NCI-H146 (cell line): ENCODE measurements around the gene POLG2.

Experiments
- DNase-seq: peaks from one replicate; lab custom pipeline; 2025; lab: John Stamatoyannopoulos, UW

Gene POLG2

GRCh38 chr17:64496786-64497564, at the start of gene POLG2:
TSS of gene POLG2 (minus strand) at chr17:64497054. CDS start at chr17:64496968, 86 bp downstream.
- DNase-seq = peak; percentile 91

- no peak for DNase-seq
These were observed 47.9 kb upstream of the POLG2 start for GRCh38 chr17:64544742-64545141.

DNA sequence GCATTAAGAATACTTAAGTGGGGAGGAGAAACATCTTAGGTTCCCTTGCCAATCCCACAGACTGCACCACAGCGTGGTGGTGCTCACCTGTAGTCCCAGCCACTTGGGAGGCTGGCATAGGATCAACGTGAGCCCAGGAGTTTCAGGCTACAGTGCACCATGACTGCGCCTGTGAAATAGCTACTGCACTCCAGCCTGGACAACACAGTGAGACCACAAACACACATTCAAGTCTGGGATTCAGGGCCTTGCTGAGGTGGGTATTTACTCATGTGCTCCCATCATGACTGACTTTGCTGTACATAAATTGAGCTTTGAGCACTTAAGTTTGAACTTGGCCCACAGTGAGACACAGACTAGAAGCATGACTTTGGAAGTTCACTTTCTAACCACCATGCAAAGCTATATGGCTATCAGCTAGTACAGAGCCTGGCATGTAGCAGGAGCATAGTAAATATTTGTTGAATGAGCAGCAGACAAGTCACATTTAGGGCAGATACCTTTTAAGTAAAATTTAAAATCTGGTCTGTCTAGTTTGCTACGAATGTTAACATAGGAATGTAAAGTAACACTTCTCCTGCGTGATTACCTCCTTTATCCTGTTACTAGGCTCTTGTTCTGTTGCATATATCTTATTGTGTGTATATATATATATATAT, 43.4 kb upstream of the POLG2 start:
- no peak for DNase-seq

- no peak for DNase-seq
These were observed 41.8 kb upstream of the POLG2 start for GRCh38 chr17:64538508-64539130.

DNA sequence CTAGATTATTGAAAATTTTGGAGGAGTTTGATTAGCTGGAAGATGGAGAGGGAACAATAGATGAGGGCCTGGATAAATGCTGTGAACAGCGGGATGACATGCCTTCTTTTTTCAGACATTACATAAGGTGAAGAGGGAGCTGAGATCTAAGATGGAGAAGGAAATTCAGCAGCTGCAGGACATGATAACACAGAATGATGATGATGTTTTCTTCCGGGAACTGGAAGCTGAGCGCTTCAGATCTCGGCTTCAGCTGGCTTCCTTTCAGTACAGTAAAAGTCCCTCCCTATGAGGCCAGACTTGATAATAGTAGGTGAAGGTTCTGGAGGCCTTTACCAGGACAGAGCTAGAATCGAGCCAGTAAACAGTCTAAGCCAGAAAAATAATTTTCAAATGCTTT, 40.6 kb upstream of the POLG2 start:
- DNase-seq = no peak

DNA sequence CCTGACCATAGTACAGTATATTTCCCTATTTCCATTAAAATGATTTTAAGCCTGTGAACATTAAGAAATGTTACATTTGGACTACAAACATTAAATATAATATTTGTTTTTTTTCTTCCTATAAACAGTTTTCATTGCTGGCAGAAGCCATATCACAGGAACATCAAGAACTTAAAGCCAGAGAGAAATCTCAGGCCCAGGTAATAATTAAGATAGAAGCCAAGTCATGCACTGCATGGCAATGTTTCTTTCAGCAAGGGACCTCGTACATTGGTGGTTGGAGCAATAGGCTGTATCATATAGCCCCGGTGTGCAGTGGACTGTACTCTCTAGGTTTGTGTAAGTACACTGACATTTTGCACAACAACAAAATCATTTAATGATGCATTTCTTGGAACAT, 40.1 kb upstream of the POLG2 start:
- DNase-seq = no peak

DNA sequence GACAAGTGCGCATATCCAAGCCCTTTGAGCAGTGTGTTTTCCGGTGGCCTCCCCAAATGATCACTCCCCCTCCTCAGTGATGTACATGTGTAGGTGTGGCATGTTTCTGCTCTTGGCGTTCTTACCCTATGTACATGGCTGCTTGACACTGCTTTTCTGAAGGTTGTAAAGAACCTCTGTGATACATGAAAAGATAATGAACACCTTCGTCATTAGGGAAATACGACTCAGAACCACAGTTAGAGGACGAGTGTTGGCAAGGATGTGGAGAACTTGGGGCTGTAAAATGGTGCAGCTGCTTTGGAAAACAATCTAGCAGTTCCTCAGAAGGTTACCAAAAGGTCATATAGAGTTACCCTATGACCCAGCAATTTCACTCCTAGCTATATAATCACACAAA, 38.5 kb upstream of the POLG2 start:
- DNase-seq = no peak

- DNase-seq = no peak
These were observed 37.3 kb upstream of the POLG2 start for GRCh38 chr17:64534187-64534586.

DNA sequence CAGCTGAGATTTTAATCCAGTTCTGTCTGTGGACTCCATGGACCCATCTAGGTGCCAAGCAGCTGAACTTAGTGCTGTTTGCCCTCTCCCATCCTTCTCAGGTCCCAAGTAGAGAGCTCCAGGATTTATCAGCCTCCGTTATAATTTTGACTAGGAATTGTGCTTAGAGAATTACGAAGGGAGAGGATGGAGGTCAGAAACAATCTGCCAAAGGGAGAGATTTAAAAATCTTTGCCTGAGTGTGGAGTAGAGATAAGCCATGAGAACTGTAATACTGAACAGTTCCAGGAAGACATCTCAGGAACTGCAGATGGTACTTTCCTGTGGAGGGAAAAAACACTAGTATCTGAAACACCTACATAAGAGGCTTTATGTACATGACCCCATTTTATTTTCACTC, 36.9 kb upstream of the POLG2 start:
- no peak for DNase-seq

GRCh38 chr17:64532409-64532808, 35.6 kb upstream of the POLG2 start:
- no peak for DNase-seq

GRCh38 chr17:64531955-64532371, 35.1 kb upstream of the POLG2 start:
- no peak for DNase-seq

GRCh38 chr17:64529221-64529620, 32.4 kb upstream of the POLG2 start:
- DNase-seq = no peak

DNA sequence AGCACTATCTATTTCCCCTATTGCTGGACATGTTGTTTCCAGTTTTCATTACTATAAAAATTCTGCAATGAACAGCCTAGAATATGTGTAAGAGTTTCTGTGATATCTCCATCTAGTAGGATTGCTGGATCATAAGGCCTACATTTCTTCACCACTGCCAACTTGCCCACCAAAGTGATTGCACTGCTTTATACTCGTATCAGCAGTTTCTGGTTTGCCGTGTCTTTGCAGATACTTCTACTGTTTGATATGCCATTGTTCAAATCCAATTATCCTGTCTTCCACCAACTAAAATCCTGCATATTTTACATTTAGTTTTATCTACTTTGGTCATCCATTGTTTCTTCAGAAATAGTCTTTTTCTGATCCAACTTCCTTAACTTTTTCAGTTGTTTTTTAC, 31.1 kb upstream of the POLG2 start:
- DNase-seq = no peak

DNA sequence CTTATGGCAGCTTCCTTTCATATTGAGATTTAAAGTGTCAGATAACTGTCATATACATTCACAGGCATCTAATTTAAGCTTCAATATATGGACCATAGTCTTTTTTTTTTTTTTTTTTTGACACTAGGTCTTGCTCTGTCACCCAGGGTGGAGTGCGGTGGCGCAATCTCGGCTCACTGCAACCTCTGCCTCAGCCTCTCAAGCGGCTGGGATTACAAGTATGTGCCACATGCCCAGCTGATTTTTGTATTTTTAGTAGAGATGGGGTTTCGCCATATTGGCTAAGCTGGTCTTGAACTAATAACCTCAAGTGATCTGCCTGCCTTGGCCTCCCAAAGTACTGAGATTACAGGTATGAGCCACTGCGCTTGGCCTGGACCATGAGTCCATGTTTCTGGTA, 23.5 kb upstream of the POLG2 start:
- no peak for DNase-seq

GRCh38 chr17:64519601-64520000, 22.7 kb upstream of the POLG2 start:
- DNase-seq = no peak

- no peak for DNase-seq
These were observed 19.0 kb upstream of the POLG2 start for GRCh38 chr17:64515829-64516228.

DNA sequence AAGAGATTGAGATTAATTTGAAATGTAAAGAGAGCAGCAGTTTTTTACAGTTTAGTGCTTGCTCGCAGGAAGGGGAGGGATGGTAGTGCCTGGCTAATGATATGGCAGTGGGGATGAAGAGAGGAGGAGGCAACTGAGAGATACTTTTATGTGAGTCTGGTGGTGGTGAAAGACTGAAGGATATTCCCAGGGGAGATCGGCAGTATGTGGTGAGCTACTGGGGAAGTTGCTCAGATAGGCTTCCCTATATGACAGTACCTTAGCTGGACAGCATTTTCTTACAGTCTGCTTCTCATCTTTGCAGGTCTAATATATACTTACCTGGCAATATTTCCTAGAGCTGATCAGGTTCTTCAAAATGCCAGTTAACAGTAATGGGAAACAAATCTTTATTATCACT, 18.6 kb upstream of the POLG2 start:
- no peak for DNase-seq

- no peak for DNase-seq
These were observed 12.3 kb upstream of the POLG2 start for GRCh38 chr17:64509179-64509578.

- DNase-seq = no peak
These were observed 11.8 kb upstream of the POLG2 start for GRCh38 chr17:64508683-64509082.

- peak; percentile 66 for DNase-seq
These were observed 10.5 kb upstream of the POLG2 start for GRCh38 chr17:64507413-64507782.

DNA sequence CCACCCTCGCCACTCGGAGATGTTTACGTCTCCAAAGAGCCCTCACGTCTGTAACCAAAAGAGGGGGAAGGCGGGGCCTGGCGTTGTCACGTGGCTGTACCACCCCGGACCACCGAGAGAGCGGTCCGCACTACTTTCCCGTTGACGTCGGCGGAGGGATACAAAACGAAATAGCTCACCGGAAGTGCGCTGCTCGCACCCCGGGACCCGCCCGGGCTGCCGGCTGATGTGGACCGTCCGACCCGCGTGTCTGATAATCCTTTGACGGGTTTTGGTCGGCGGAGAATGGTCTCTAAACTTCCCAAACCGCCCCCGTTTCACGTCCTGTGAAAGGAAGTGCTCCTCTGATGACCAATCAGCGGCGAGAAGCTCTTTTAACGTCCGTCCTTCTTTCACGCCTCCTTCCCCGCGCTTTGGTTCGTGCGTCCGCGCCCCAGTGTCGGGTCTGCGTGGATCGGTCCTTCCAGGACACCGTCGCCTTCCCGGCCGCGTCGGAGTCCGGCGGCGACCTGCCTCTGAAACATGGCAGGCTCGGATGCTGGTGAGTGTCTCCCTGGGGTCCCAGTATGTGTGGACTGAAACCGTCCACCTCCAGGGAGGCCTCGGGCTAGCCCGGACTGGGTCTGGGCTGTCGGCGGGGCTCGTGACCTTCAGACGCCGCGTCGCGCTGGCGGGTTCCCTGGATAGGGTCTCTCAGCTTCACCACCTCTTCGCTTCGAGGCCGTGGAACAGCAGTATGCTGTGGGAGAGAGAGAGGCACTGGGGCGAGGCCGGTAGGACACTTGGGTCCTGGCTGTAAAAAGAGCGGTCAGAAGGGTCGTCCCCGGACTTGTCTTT, 9.9 kb upstream of the POLG2 start, which contains the start of gene CEP95:
Gene CEP95 (plus strand): TSS at position 402 of the 837 bp plus-strand sequence. CDS start 121 bp downstream, at position 523.
- peak; percentile 97 for DNase-seq

GRCh38 chr17:64506201-64506575, 9.3 kb upstream of the POLG2 start, which contains the start of gene DDX5:
TSS of gene DDX5 (minus strand) at chr17:64506289. CDS start at chr17:64506119, 170 bp downstream.
- DNase-seq = peak; percentile 98
